Endothelial cell of umbilical vein (primary cell): Measurements from ENCODE around the gene APCDD1L. TPM values are rescaled to one million over a fixed set of nuclear protein-coding genes. Genes with fewer than 3 reads are reported as not detected.

Source experiments
- BruUV-seq: library from RNA; stranded (reverse); fragments of 400-500 nt; replicated peaks from 2 replicates; lab custom pipeline; 2021; lab: Mats Ljungman, UMichigan
- CTCF ChIA-PET: fragments of 300-600, 350-600 bp; sonication (Branson Sonifier 250); formaldehyde crosslinking; loops from one replicate; lab custom pipeline; 2021; ENCODE audit warnings: antibody characterized with exemption, inconsistent platforms; lab: Charles Lee
- POLR2A ChIA-PET: fragments of 300-600, 350-600 bp; sonication (Branson Sonifier 250); formaldehyde crosslinking; loops from one replicate; lab custom pipeline; 2021; ENCODE audit warnings: antibody characterized with exemption, inconsistent platforms; lab: Charles Lee
- DNase-seq: peaks from one replicate; pipeline ENCODE4 v3.0.0-alpha.2; 2011; ENCODE audit warnings: low read depth, low spot score
- FAIRE-seq: peaks from 2 replicates; lab custom pipeline; 2011; peaks lifted over from hg19 to GRCh38; lab: Jason Lieb, UNC
- H2AFZ ChIP-seq: 2 replicates; pipeline ENCODE4 v1.6.0; 2012; ENCODE audit warnings: low read depth, low read length, control low read depth, inconsistent platforms
- H3K27ac ChIP-seq: 2 replicates; pipeline ENCODE4 v1.5.1; 2011; ENCODE audit warnings: low read depth, mild to moderate bottlenecking, control low read depth, low read length, moderate library complexity; ENCODE audit not compliant: insufficient read depth
- H3K27me3 ChIP-seq, 2 experiments: 2 replicates each; pipeline versions ENCODE4 v1.6.0 to v1.6.1; 2011; ENCODE audit warnings: low read length in 2 of 2, mixed read lengths in 1 of 2; ENCODE audit not compliant: control insufficient read depth in 2 of 2, insufficient read depth in 2 of 2
- H3K36me3 ChIP-seq, 2 experiments: 2 replicates in 1 of 2; 3 replicates in 1 of 2; pipeline ENCODE4 v1.5.1; 2011; ENCODE audit warnings: low read length in 2 of 2, mild to moderate bottlenecking in 1 of 2, moderate library complexity in 1 of 2; ENCODE audit not compliant: control insufficient read depth in 2 of 2, insufficient read depth in 2 of 2; ENCODE audit errors: extremely low read depth in 1 of 2
- H3K4me1 ChIP-seq: 3 replicates; pipeline ENCODE4 v1.5.1; 2011; ENCODE audit warnings: mild to moderate bottlenecking, low read length; ENCODE audit not compliant: control insufficient read depth, insufficient read depth; ENCODE audit errors: extremely low read depth
- H3K4me2 ChIP-seq: 2 replicates; pipeline ENCODE4 v1.6.1; 2011; ENCODE audit warnings: low read length, control low read depth, mixed read lengths; ENCODE audit not compliant: insufficient read depth
- H3K4me3 ChIP-seq, 3 experiments: fragments of 200-600 bp in 1 of 3; sonication (generic), shearing (Covaris generic) in 1 of 3; replicated peaks in 1 of 3; 2 replicates each; pipeline ENCODE4 v1.5.1; 2011 to 2016; ENCODE audit warnings: control low read depth in 3 of 3, low read length in 3 of 3, mild to moderate bottlenecking in 2 of 3, inconsistent platforms in 1 of 3, low read depth in 1 of 3, moderate library complexity in 1 of 3; ENCODE audit not compliant: insufficient read depth in 1 of 3
- H3K79me2 ChIP-seq: 2 replicates; pipeline ENCODE4 v1.6.0; 2012; ENCODE audit warnings: low read length, inconsistent platforms; ENCODE audit not compliant: control insufficient read depth, insufficient read depth
- H3K9ac ChIP-seq: replicated peaks from 2 replicates; pipeline ENCODE3; 2011; ENCODE audit warnings: low read length, control low read depth; ENCODE audit not compliant: insufficient read depth; ENCODE audit errors: extremely low read depth
- H3K9me1 ChIP-seq: replicated peaks from 3 replicates; pipeline ENCODE4 v1.6.0; 2011; ENCODE audit warnings: mild to moderate bottlenecking, low read length; ENCODE audit not compliant: control insufficient read depth, insufficient read depth; ENCODE audit errors: extremely low read depth
- H3K9me3 ChIP-seq: replicated peaks from 2 replicates; pipeline ENCODE4 v1.5.1; 2012; ENCODE audit warnings: low read length, inconsistent platforms; ENCODE audit not compliant: control insufficient read depth, insufficient read depth
- H4K20me1 ChIP-seq: replicated peaks from 2 replicates; pipeline ENCODE3; 2011; ENCODE audit warnings: mild to moderate bottlenecking, low read length; ENCODE audit not compliant: control insufficient read depth, insufficient read depth; ENCODE audit errors: extremely low read depth
- CTCF ChIP-seq, 2 donors: IDR thresholded peaks; 1 replicate in 1 of 2; 2 replicates in 1 of 2; pipeline ENCODE4 v1.5.1; 2011; ENCODE audit warnings: low read length in 2 of 2, mild to moderate bottlenecking in 2 of 2, moderate library complexity in 2 of 2, control low read depth in 1 of 2, inconsistent platforms in 1 of 2, low read depth in 1 of 2; ENCODE audit not compliant: insufficient read depth in 1 of 2; ENCODE audit errors: extremely low read depth in 1 of 2
- GATA2 ChIP-seq: IDR thresholded peaks from 2 replicates; pipeline ENCODE4 v1.7.0; 2011; ENCODE audit warnings: low read depth, mild to moderate bottlenecking, moderate library complexity, mixed read lengths, low read length; ENCODE audit not compliant: insufficient read length, insufficient read depth
- POLR2A ChIP-seq: IDR thresholded peaks from 2 replicates; pipeline ENCODE4 v1.6.1; 2012; ENCODE audit warnings: low read depth, mild to moderate bottlenecking, control low read depth, low read length
- dilution Hi-C: fragments of 300-500 bp; cut with MboI; formaldehyde crosslinking; loops from one replicate; pipeline ENCODE4 v1.15.0; 2019; ENCODE audit warnings: low sequenced_read_pairs; ENCODE audit not compliant: extremely low pct_ligation_motif_present
- intact Hi-C: fragments of 100-400 bp; cut with micrococcal nuclease; formaldehyde crosslinking; loops from one replicate; pipeline ENCODE4 v1.10.0; 2022
- polyA plus RNA-seq, 4 experiments: library from polyadenylated mRNA; depleted of rRNA in 3 of 4; stranded (reverse) in 3 of 4; unstranded in 1 of 4; fragments of >200 nt; gene quantifications; 2 replicates each; pipeline versions ENCODE4 v1.2.1 to v1.2.3, GENCODE V29; 2011 to 2012; ENCODE audit warnings: missing spikeins in 1 of 4
- total RNA-seq: library from RNA; stranded (reverse); gene quantifications from 2 replicates; pipeline ENCODE4 v1.2.3, GENCODE V29; 2021
- TF ChIP-seq, protein P1 (sequence below): IDR thresholded peaks from 2 replicates; pipeline ENCODE4 v1.6.1; 2011; ENCODE audit not compliant: insufficient read depth, insufficient read length

Gene APCDD1L
- total and polyA plus RNA-seq, 2 donors (not counting 3 experiments of a cell fraction or from before 2014, with no cell fraction given) = 0.17 to 1.4 TPM

DNA sequence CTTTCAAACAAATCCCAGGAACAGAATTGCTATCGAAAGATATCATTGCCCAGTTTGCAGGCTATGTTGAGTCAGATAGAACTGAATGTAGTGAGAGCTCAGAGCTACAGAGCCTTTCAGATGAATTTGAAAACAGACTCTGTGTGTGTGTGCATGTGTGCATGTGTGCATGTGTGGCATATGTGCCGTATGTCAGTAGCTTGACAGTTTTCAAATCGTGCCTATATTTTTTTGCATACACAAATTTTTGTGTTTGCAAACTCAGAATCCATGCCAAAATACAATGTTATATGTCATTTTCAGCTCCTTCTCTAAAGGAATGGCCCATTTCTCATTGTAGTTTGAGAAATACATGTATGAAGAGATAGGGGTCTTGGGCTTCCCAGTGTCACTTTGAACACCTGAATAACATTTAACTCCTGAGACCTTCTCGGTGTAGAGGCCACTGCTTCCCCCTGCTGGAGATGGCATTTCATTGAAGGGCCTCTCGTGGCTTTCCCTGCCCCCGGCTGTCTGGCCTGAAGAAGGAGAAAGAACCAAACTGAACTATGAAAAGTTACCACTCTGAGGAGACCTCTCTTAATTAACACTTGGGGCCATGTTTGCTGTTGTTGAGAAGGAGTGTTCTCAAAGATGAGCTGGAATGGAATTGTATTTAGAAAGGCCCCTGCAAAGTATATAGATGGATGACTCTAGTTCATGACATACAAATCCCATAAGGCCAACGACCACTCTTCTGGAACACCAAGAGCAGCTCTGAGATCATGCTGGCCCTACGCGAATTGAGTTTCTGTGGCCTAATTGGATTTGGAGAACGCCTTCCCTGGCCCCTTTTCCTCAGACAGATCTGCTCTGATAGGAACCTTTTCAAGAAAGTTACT, 67.4 kb downstream of the APCDD1L start:
- Histone ChIP-seq H3K79me2 (peaks cover 2% of the 10 kb centered on the region), H3K9me1 (no peaks in the 10 kb centered on the region), H3K4me1 (no peaks in the 10 kb centered on the region), H3K27ac (no peak overlapping the region), H4K20me1 (no peaks in the 10 kb centered on the region), H3K27me3 (no peaks in the 10 kb centered on the region), H3K9ac (no peak overlapping the region), H3K4me2 (no peak overlapping the region), H3K9me3 (no peaks in the 10 kb centered on the region), H3K4me3 (no peak overlapping the region), H3K36me3 (peaks cover 10 to 13% of the 10 kb centered on the region in 2 experiments), H2AFZ (no peak overlapping the region)
- peak; percentile 83 for FAIRE-seq
- ChIA-PET POLR2A (no interaction called here), CTCF (interaction anchor here (0.7 to 4.5 kb wide), 14 partner anchors 8 to 236 kb away, joined by 3 to 31 read pairs (median 4); partner anchors contain the start of gene VAPB)
- no peak for TF ChIP-seq POLR2A
- TF ChIP-seq, protein P1, sequence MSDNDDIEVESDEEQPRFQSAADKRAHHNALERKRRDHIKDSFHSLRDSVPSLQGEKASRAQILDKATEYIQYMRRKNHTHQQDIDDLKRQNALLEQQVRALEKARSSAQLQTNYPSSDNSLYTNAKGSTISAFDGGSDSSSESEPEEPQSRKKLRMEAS = no peak
- TF ChIP-seq GATA2 = no peak
- TF ChIP-seq CTCF (IDR thresholded peaks at IDR 0.05; ENCODE audit: extremely low read depth in 1 of 2, insufficient read depth in 1 of 2, low read depth in 1 of 2, low read length in 2 of 2) = peak; percentile 68 to 73
- intact Hi-C loops = loop anchor here (1.0 to 2.0 kb wide), 3 partner anchors 59 to 210 kb away; partner anchors contain the start of gene VAPB
- peak; percentile 66 for DNase-seq
- dilution Hi-C loops = no loop called here
- no TSS peak for BruUV-seq
